IMR-90 (cell line): ENCODE measurements around the gene ZNF180. TPM values are rescaled to one million over a fixed set of nuclear protein-coding genes. Genes with fewer than 3 reads are reported as not detected.

Experiments used
- ATAC-seq: fragments of 200-7000 bp; cut with Tn5 transposase; 2 replicates; pipeline ENCODE4 v1.9.1; 2020; ENCODE audit warnings: low read depth, mild to moderate bottlenecking, moderate library complexity
- BruUV-seq: library from RNA; stranded (reverse); fragments of 400-500 nt; replicated peaks from 2 replicates; lab custom pipeline; 2021; lab: Mats Ljungman, UMichigan
- CTCF ChIA-PET: fragments of 300-600 bp; formaldehyde crosslinking; extraction: SDS; loops from one replicate; lab custom pipeline; 2021; ENCODE audit warnings: antibody characterized with exemption; lab: Yijun Ruan, JAX
- POLR2A ChIA-PET: fragments of 300-600 bp; sonication (Branson Sonifier 250); formaldehyde crosslinking; loops from one replicate; lab custom pipeline; 2022; ENCODE audit warnings: antibody characterized with exemption; ENCODE audit not compliant: unreplicated experiment; lab: Charles Lee
- DNase-seq: peaks from one replicate; pipeline ENCODE4 v3.0.0; 2013
- H2AFZ ChIP-seq: replicated peaks from 2 replicates; pipeline ENCODE3; 2013; ENCODE audit warnings: low read length, mild to moderate bottlenecking; ENCODE audit not compliant: poor library complexity
- H2AK5ac ChIP-seq: 2 replicates; pipeline ENCODE4 v1.6.1; 2013; ENCODE audit warnings: low read depth, low read length, inconsistent platforms
- H2AK9ac ChIP-seq: replicated peaks from 2 replicates; pipeline ENCODE3; 2013; ENCODE audit warnings: mild to moderate bottlenecking, low read depth, low read length, moderate library complexity; ENCODE audit not compliant: poor library complexity
- H2BK120ac ChIP-seq: 2 replicates; pipeline ENCODE4 v1.6.1; 2013; ENCODE audit warnings: low read depth, low read length, inconsistent platforms
- H2BK15ac ChIP-seq: 3 replicates; pipeline ENCODE4 v1.6.1; 2013; ENCODE audit warnings: low read depth, low read length, inconsistent platforms
- H2BK20ac ChIP-seq: 2 replicates; pipeline ENCODE4 v1.6.1; 2013; ENCODE audit warnings: low read depth, mild to moderate bottlenecking, inconsistent platforms, low read length, moderate library complexity
- H2BK5ac ChIP-seq: 2 replicates; pipeline ENCODE4 v1.6.1; 2013; ENCODE audit warnings: mild to moderate bottlenecking, low read depth, low read length, inconsistent platforms; ENCODE audit not compliant: poor library complexity, severe bottlenecking
- H3K14ac ChIP-seq: replicated peaks from 2 replicates; pipeline ENCODE4 v1.6.1; 2013; ENCODE audit warnings: low read depth, low read length, inconsistent platforms
- H3K18ac ChIP-seq: 2 replicates; pipeline ENCODE4 v1.6.1; 2013; ENCODE audit warnings: low read depth, low read length, control low read depth
- H3K23ac ChIP-seq: 2 replicates; pipeline ENCODE4 v1.6.1; 2013; ENCODE audit warnings: low read depth, low read length, inconsistent platforms
- H3K27ac ChIP-seq: 2 replicates; pipeline ENCODE4 v1.5.1; 2013; ENCODE audit warnings: mild to moderate bottlenecking, control low read depth, low read length; ENCODE audit not compliant: insufficient read depth
- H3K27me3 ChIP-seq: 2 replicates; pipeline ENCODE4 v1.6.1; 2013; ENCODE audit warnings: low read length; ENCODE audit not compliant: control insufficient read depth, insufficient read depth
- H3K36me3 ChIP-seq: 2 replicates; pipeline ENCODE4 v1.6.1; 2013; ENCODE audit warnings: low read length, mixed read lengths; ENCODE audit not compliant: control insufficient read depth, insufficient read depth
- H3K4ac ChIP-seq: 2 replicates; pipeline ENCODE4 v1.6.1; 2013; ENCODE audit warnings: low read depth, low read length, inconsistent platforms
- H3K4me1 ChIP-seq: 2 replicates; pipeline ENCODE4 v1.6.1; 2013; ENCODE audit warnings: low read length, mixed read lengths; ENCODE audit not compliant: control insufficient read depth, insufficient read depth
- H3K4me2 ChIP-seq: 2 replicates; pipeline ENCODE4 v1.6.1; 2013; ENCODE audit warnings: low read depth, mild to moderate bottlenecking, control low read depth, low read length, moderate library complexity
- H3K4me3 ChIP-seq: 2 replicates; pipeline ENCODE4 v1.5.1; 2013; ENCODE audit warnings: low read depth, mild to moderate bottlenecking, control low read depth, low read length, moderate library complexity; ENCODE audit not compliant: insufficient read depth
- H3K56ac ChIP-seq: 2 replicates; pipeline ENCODE4 v1.6.1; 2013; ENCODE audit warnings: low read length, inconsistent platforms; ENCODE audit not compliant: insufficient read depth; ENCODE audit errors: extremely low read depth
- H3K79me1 ChIP-seq, 2 experiments: 2 replicates each; pipeline ENCODE4 v1.6.1; 2013; ENCODE audit warnings: low read length in 2 of 2, inconsistent platforms in 1 of 2, low read depth in 1 of 2
- H3K9ac ChIP-seq: 2 replicates; pipeline ENCODE4 v1.6.1; 2013; ENCODE audit warnings: low read depth, low read length, control low read depth
- H3K9me1 ChIP-seq: 2 replicates; pipeline ENCODE4 v1.6.1; 2013; ENCODE audit warnings: low read length, inconsistent platforms; ENCODE audit not compliant: insufficient read depth
- H3K9me3 ChIP-seq: 2 replicates; pipeline ENCODE4 v1.6.1; 2013; ENCODE audit warnings: low read length; ENCODE audit not compliant: control insufficient read depth, insufficient read depth
- H4K20me1 ChIP-seq: 2 replicates; pipeline ENCODE4 v1.6.1; 2013; ENCODE audit warnings: low read length, inconsistent platforms; ENCODE audit not compliant: insufficient read depth
- H4K5ac ChIP-seq: 2 replicates; pipeline ENCODE4 v1.6.1; 2013; ENCODE audit warnings: mild to moderate bottlenecking, low read depth, low read length, control low read depth
- H4K8ac ChIP-seq, 2 experiments: 2 replicates each; pipeline ENCODE4 v1.6.1; 2013; ENCODE audit warnings: low read depth in 2 of 2, low read length in 2 of 2, control low read depth in 1 of 2, inconsistent platforms in 1 of 2
- H4K91ac ChIP-seq: 2 replicates; pipeline ENCODE4 v1.6.1; 2013; ENCODE audit warnings: low read depth, low read length, inconsistent platforms; ENCODE audit not compliant: insufficient read depth
- BHLHE40 ChIP-seq: fragments of 150-350 bp; IDR thresholded peaks from 2 replicates; pipeline ENCODE4 v1.6.1; 2016; ENCODE audit warnings: mild to moderate bottlenecking, low read depth, low read length
- CEBPB ChIP-seq: IDR thresholded peaks from 2 replicates; pipeline ENCODE4 v1.6.1; 2012; ENCODE audit warnings: low read depth, low read length, improper control_type of control experiment
- CHD1 ChIP-seq: IDR thresholded peaks from 2 replicates; pipeline ENCODE4 v1.6.1; 2012; ENCODE audit warnings: low read depth, low read length, improper control_type of control experiment
- CTCF ChIP-seq: conservative IDR thresholded peaks from 2 replicates; pipeline ENCODE4 v1.5.1; 2012; ENCODE audit warnings: mild to moderate bottlenecking, low read depth, low read length, improper control_type of control experiment
- ELK1 ChIP-seq: fragments of 150-350 bp; IDR thresholded peaks from 2 replicates; pipeline ENCODE4 v1.6.1; 2016; ENCODE audit warnings: low read depth, mild to moderate bottlenecking, low read length, moderate library complexity, borderline replicate concordance
- FOS ChIP-seq: fragments of 150-350 bp; IDR thresholded peaks from 2 replicates; pipeline ENCODE4 v1.6.1; 2016; ENCODE audit warnings: low read depth, low read length
- MAFK ChIP-seq: IDR thresholded peaks from 2 replicates; pipeline ENCODE4 v1.6.1; 2012; ENCODE audit warnings: low read depth, low read length, improper control_type of control experiment
- MAZ ChIP-seq: IDR thresholded peaks from 2 replicates; pipeline ENCODE4 v1.6.1; 2012; ENCODE audit warnings: low read depth, mild to moderate bottlenecking, low read length, improper control_type of control experiment, moderate library complexity, borderline replicate concordance
- MXI1 ChIP-seq: IDR thresholded peaks from 2 replicates; pipeline ENCODE4 v1.6.1; 2012; ENCODE audit warnings: low read depth, mild to moderate bottlenecking, low read length, moderate library complexity, borderline replicate concordance
- NFE2L2 ChIP-seq: fragments of 150-350 bp; IDR thresholded peaks from 2 replicates; pipeline ENCODE4 v1.6.1; 2016; ENCODE audit warnings: low read depth, mild to moderate bottlenecking, low read length
- POLR2A ChIP-seq: IDR thresholded peaks from 2 replicates; pipeline ENCODE4 v1.6.1; 2012; ENCODE audit warnings: mild to moderate bottlenecking, low read depth, low read length
- RAD21 ChIP-seq: IDR thresholded peaks from 2 replicates; pipeline ENCODE4 v1.6.1; 2012; ENCODE audit warnings: low read length, improper control_type of control experiment
- RCOR1 ChIP-seq: IDR thresholded peaks from 2 replicates; pipeline ENCODE4 v1.6.1; 2012; ENCODE audit warnings: mild to moderate bottlenecking, low read length, improper control_type of control experiment; ENCODE audit not compliant: insufficient replicate concordance
- SMC3 ChIP-seq: fragments of 150-350 bp; IDR thresholded peaks from 2 replicates; pipeline ENCODE4 v1.6.1; 2016; ENCODE audit warnings: low read depth, mild to moderate bottlenecking, antibody characterized with exemption, low read length, moderate library complexity
- USF2 ChIP-seq: fragments of 150-350 bp; IDR thresholded peaks from 2 replicates; pipeline ENCODE4 v1.6.1; 2017; ENCODE audit warnings: mild to moderate bottlenecking, antibody characterized with exemption, low read length, low read depth
- WGBS, 2 experiments: methylation state at CpG; one replicate each; pipeline versions ENCODE4 v1.1.5 to v1.1.7; 2013; ENCODE audit warnings: missing lambda C conversion rate in 2 of 2; ENCODE audit not compliant: insufficient read length in 1 of 2; ENCODE audit errors: extremely low coverage in 2 of 2; 5-methylcytosine and 5-hydroxymethylcytosine counted together
- dilution Hi-C: fragments of 300-500 bp; cut with HindIII; formaldehyde crosslinking; loops from one replicate; pipeline ENCODE4 v1.14.3; 2018; ENCODE audit warnings: low sequenced_read_pairs; ENCODE audit not compliant: unreplicated experiment
- in situ Hi-C: fragments of 300-500 bp; cut with MboI; formaldehyde crosslinking; loops from 3 replicates; pipeline ENCODE4 v1.14.3; 2019; ENCODE audit warnings: low sequenced_read_pairs, inconsistent platforms, mixed read lengths
- intact Hi-C: fragments of 100-400 bp; cut with micrococcal nuclease; formaldehyde crosslinking; loops from 2 replicates; pipeline ENCODE4 v1.10.0; 2022
- polyA plus RNA-seq, 3 experiments: library from polyadenylated mRNA; depleted of rRNA; stranded (reverse); fragments of >200 nt; gene quantifications; 2 replicates each; pipeline ENCODE4 v1.2.3, GENCODE V29; 2012; ENCODE audit warnings: low replicate concordance in 1 of 3
- total RNA-seq: library from RNA; depleted of rRNA; stranded (reverse); fragments of >200 nt; gene quantifications from 2 replicates; pipeline ENCODE4 v1.2.3, GENCODE V29; 2012

Gene ZNF180
- total and polyA plus RNA-seq, 2 of the 4 experiments (the other 2 are of a cell fraction) = 2.8 to 26.3 TPM

- Histone ChIP-seq H2BK120ac (no peak overlapping the region), H3K36me3 (no peaks in the 10 kb centered on the region), H3K9ac (no peak overlapping the region), H3K4me1 (peaks cover 2% of the 10 kb centered on the region), H2AK5ac (no peak overlapping the region), H3K4me3 (no peak overlapping the region), H2BK15ac (no peak overlapping the region), H2BK20ac (no peak overlapping the region), H3K79me1 (no peaks in the 10 kb centered on the region), H3K27ac (no peak overlapping the region), H4K8ac (no peak overlapping the region), H3K4me2 (no peak overlapping the region), H4K5ac (no peak overlapping the region), H3K56ac (no peak overlapping the region), H4K91ac (no peak overlapping the region), H2AFZ (no peak overlapping the region), H3K4ac (no peak overlapping the region), H3K18ac (no peak overlapping the region), H4K20me1 (no peaks in the 10 kb centered on the region), H2AK9ac (no peak overlapping the region), H3K9me3 (no peaks in the 10 kb centered on the region), H3K14ac (no peak overlapping the region), H3K27me3 (peaks cover 3% of the 10 kb centered on the region), H3K23ac (no peak overlapping the region), H2BK5ac (no peak overlapping the region), H3K9me1 (0 out of 2 replicates have a peak, but pooled peaks cover 3% of the 10 kb centered on the region)
- no CpG with 5 or more reads among the region's 3 CpGs for WGBS, 2 experiments
- in situ Hi-C loops (no loop called here), intact Hi-C loops (no loop called here), dilution Hi-C loops (no loop called here)
- DNase-seq = no peak
- ATAC-seq = no peak
- no TSS peak for BruUV-seq
- ChIA-PET POLR2A (no interaction called here), CTCF (no interaction called here)
- TF ChIP-seq ELK1 (no peak), CTCF (no peak), RCOR1 (no peak), SMC3 (no peak), NFE2L2 (no peak), USF2 (no peak), RAD21 (no peak), POLR2A (no peak), FOS (no peak), MXI1 (no peak), CEBPB (no peak), MAFK (no peak), CHD1 (no peak), BHLHE40 (no peak), MAZ (no peak)
Measured at GRCh38 chr19:44549507-44549906, 49.2 kb upstream of the ZNF180 start.
